HG02970 (cell line): ENCODE data around the gene ENSA.
"Not testable (repeated sequence)": the region's sequence is repeated elsewhere in the genome, so short reads cannot be mapped to it uniquely, and the experiment has no call there.

Source experiments
- ATAC-seq: cut with Tn5 transposase; IDR thresholded peaks from one replicate; pipeline ENCODE4 v1.9.1; 2021; ENCODE audit warnings: mild to moderate bottlenecking, moderate library complexity, moderate number of reproducible peaks; ENCODE audit not compliant: unreplicated experiment, low FRiP score

The ENSA gene

DNA sequence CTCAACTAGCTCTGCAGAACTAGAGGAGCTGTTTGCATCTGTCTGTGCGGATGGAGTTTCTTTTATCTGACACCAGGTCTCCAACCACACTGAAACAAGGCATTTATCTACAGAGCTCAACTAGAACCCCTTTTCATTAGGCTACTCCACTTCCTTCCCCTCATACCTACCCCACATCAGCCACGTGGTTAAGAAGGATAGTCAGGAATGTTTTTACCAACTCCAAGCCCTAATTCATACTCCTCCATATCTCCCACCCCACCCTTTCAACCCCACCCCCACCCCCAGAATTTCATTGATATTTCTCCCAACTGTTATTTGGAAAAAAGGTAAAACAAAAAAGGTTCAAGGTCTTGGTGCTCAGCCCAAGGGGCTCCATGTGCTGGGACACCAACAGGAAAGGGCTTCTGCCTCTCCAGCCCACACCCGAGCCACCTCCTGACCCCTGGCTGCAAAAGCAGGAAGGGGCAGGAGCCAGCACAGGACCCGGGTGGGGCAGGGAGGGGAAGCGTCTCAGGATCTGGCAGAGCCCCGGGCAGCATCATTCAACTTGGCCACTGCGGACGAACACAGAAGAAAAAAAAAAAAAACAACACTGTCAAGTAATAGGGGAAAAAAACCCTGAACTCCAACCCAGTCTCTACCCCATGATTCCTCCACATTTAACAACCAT, 7.0 kb downstream of the ENSA start:
- ATAC-seq, result no peak

DNA sequence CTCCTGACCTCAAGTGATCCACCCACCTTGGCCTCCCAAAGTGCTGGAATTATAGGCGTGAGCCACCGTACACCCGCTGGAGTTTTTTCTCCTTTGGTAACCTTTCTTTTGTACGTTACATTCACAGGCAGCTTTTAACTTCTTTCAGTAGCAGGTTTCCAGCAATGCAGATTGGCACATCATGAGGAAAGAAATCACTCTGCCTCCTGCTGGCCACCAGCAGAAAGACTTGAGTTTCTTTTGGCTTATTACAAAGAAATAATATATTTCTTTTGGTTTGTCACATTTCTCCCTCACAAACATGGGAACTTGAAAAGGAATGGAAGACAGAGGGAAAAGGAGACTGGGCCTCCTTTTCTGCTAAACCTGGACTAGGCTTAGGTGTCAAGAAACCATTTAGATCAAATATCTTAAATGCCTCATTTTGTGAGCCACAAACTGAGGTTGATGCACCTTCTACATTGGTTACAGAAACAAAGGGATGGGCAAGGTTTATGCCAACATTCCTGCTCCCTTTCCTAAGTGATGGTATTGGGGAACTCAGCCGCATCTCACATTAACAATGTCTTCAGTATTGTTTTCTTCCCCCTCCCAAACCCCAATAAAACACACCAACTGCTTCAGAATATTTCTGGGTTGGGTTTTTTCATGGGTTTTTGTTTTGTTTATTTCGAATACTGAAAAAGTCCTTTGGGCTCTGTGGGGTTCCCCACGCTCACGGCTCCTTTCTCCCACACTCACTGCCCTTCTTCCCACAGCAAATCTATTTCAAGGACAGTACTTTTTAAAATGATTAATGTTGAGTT, 7.7 kb downstream of the ENSA start:
- ATAC-seq, result no peak

DNA sequence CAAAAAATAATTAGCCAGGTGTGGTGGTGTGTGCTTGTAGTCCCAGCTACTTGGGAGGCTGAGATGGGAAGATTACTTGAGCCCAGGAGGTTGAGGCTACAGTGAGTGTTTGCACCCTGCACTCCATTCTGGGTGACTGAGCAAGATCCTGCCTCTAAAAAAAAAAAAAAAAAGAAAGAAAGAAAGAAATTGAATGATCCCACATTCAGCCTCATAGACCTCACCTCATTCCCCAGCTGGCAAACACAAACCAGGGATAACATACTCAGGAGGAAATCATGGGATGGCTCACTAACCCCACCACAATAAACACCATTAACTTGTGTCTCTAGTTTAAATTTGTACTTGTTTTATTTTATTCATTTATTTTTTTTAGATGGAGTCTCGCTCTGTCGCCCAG, 8.5 kb downstream of the ENSA start:
- ATAC-seq, result no peak

DNA sequence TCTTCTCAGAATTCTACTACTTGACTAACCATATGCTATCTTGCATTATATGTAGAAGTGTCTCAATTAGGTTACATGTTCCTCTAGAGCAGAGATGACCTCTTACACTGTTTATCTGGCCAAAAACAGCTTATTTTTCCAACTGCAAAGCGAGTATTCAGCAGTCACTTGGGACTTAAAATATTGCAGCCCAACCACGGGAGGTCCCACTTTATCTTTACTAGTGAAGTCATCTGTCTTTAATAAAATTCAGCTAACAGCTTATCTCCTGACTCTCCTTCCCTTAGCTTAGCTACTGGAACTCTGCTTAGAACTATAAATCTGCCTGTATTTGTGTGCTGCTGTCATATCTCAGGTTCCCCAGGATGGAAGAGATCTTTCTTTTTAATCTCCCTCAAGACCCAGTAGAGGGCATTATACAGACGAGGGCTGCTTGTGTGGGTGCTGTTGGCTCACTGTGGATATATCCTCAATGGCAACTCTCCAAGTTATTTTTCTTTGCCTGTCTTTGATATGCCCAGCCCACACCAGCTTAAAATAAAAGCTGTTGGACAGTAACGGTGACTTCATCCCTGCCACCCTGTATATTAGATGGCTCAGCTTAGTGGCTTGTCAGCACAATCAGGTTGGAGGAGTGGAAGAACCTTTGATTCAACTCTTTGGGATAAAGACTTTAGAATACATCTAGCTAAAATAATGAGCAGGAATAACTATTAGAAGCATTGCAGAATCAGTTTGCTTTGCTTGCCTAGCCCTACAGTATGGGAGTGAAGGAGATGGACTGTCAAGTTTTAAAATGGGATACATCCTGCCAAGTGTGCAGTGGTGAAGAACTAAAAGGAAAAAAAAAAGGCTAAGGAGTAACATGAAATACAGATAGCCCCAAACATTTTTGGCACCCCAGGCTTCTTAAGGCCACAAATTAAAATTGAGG, 9.6 kb downstream of the ENSA start:
- no peak for ATAC-seq

DNA sequence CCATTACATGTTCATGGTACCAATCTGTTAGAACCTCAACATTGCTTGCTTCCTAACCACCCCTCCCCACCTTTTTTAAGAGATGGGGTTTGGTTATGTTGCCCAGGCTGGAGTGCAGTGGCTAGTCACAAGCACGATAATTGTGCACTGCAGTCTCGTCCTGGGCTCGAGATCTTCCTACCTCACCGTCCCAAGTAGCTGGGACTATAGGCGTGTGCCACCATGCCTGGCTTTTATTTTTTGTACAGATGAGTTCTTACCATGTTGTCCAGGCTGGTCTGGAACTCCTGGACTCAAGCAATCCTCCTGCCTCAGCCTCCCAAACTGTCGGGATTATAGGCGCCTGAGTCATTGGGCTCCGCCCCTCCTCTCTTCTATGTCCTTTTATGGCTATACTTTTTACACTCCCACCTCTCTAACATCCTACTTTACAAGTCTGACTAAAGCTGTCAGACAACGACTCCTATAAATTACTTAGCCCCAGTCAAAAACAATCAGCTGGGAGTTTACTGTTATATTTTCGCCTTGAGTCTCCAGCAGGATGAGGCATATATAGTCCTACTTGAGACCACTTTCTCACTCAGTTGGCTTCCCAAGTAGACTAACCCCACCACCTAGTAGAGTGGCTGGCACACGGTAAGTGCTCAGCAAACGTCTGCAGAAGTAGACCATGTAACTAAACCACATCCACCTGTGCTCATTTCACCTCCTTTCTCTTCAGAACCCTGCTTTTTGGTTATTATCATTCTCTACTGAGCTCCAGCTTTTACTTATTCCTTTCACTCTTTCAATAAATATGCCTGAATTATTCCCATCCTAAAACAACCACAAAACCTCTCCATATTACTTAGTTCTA, 13.8 kb downstream of the ENSA start:
- ATAC-seq, result no peak

DNA sequence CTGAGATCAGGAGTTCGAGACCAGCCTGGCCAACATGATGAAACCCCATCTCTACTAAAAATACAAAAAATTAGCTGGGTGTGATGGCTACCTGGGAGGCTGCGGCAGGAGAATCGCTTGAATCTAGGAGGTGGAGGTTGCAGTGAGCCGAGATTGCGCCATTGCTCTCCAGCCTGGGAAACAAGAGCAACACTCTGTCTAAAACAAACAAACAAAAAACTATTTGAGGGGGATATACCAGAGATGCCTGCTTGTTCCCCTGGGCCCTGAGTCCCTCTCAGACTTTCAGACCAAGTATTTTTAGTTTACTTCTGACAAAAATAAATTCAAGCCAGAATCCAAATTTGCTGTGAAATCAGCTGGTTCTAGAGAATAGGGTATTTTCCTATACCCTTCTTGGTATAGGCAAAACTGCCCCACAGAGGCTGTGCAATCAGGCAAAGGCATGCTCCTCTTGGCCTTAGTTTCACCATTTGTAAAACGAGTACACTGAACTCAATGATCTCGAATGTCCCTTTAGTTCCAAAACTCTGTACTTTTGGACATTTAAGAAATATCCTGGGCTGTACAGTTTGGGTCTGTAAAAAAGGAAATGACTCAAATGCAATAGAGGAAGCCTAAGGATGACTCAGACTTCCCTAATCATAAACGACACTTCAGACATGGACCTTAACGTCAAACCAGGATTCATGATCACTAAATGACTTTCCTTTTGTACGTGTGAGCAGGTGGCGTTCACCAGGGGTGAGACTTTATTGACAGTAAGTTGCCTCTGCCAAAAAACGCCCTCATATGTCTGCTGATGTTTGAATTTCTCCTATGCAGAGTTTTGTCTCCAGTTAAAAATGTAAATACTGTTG, 16.1 kb downstream of the ENSA start:
- ATAC-seq, result no peak

DNA sequence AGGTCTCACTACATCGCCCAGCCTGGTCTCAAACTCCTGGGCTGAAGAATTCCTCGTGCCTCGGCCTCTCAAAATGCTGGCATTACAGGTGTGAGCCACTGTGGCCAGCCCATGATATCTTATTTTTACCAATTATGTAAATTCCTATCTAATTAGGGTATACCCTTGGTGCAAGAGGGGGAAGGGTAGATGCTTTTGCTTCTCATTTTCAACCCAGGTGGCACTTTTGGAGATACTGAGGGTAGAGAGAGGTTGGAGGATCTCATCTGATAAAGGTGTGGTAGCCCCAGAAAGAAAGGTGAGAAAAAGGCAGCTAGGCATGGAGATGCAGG, 17.4 kb downstream of the ENSA start:
- no peak for ATAC-seq

DNA sequence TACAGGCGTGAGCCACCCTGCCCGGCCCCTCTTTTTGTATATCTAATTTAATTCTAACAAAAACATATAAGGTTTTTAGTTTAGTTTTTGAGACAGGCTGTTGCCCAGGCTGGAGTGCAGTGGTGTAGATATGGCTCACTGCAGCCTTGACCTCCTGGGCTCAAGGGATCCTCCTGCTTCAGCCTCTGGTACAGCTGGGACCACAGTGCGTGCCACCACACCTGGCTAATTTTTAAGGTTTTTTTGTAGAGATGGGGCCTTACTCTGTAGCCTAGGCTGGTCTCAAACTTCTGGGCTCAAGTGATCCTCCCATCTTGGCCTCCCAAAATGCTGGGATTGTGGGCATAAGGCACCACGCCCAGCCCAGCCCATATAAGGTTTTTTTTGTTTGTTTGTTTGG, 18.8 kb downstream of the ENSA start:
- ATAC-seq, result no peak

DNA sequence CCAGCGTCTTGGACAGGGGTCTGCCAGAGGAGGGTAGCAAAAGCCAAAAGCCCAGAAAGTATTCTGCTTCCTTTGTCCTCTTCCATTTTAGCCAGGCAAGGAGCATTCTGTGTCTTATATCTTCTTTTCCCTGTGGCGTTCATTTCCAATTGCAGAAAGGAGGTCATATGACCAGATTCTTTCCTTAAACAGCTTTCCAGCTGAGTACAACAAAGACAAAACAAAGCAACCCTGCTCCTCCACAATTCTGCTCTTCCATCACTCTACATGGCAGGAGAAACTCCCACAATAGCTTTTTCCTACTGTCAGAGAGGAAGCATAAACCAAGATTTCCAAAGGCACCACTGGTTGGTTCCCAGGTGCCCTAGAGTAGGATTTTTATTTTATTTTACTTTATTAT, 19.7 kb downstream of the ENSA start:
- no peak for ATAC-seq

DNA sequence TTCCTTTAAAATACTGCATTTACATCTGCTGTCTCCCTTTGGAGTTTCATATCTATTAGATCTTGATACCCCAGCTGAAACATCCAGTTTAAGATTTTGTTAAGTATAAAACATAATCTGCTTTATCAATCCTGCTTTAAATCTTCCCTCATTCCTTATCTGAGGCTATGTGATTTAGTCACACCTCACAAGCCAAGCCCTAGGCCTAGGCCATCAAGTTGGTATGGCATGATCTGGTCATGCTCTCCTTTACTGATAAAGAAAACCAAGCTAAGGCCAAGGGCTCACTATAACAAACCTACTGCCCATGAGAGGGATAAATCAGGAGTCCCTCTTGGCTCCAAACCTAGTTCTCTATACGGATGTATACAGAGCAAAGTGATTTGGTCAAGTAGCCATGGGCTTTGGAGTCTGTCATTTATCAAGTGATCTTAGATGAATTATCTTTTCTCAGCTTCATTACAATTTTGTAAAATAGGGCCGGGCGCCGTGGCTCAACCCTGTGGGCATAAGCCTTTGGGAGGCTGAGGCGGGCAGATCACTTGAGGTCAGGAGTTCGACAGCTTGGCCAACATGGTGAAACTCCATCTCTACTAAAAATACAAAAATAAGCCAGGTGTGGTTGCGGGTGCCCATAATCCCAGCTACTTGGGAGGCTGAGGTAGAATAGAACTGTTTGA, 22.8 kb downstream of the ENSA start:
- no peak for ATAC-seq

DNA sequence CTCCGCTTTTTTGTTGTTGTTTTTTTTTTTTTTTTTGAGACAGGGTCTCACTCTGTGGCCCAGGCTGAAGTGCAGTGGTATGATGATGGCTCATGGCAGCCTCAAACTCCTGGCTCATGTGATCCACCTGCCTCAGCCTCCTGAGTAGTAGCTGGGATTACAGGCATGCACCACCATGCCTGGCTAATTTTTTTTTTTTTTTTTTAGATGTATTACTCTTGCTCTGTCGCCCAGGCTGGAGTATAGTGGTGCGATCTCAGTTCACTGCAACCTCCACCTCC, 24.0 kb downstream of the ENSA start:
- ATAC-seq, result not testable (repeated sequence)

DNA sequence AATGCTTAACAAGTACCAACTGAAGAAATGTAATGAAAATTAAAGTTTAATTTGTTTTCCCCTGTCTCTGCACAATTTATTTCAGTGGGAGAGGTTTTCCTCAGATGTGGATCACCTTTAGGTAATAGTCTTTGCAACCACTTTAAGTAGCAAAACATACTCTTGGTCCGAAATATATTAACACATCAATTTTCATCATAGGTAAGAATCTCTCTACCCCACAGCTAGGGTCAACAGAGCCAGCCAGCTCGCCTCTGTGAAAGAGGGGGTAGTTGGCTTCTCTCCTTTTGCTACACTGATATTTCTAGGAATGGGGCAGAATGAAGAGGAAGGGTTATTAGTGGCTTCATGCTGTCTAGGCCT, 25.2 kb downstream of the ENSA start:
- ATAC-seq, result no peak

DNA sequence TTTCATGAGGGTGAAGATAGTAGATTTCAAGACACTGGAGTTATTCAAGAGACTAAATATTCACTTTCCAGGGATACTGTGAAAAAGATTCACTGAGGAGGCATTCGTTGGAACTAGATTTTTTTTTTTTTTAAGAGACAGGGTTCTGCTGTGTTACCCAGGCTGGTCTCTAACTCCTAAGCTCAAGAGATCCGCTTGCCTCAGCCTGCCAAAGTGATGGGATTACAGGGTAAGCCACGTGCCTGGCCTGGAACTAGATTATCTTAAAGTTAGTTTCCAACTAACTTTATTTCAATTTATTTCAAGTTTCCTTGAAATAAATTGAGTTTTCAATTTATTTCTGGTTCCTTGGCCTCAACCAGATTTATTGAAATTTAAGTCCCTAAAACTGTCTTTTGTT, 25.7 kb downstream of the ENSA start:
- no peak for ATAC-seq

DNA sequence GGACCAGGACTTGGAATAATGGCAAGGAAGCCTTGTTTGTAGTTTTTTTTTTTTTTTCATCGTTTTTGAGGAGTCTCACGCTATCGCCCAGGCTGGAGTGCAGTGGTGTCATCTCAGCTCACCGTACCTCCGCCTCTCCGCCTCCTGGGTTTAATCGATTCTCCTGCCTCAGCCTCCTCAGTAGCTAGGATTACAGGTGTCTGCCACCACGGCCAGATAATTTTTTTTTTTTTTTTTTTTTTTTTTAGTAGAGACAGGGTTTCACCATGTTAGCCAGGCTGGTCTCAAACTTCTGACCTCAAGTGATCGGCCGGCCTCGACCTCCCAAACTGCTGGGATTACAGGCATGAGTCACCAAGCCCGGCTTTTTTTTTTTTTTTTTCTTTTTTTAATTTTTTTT, 27.0 kb downstream of the ENSA start:
- ATAC-seq, result not testable (repeated sequence)

DNA sequence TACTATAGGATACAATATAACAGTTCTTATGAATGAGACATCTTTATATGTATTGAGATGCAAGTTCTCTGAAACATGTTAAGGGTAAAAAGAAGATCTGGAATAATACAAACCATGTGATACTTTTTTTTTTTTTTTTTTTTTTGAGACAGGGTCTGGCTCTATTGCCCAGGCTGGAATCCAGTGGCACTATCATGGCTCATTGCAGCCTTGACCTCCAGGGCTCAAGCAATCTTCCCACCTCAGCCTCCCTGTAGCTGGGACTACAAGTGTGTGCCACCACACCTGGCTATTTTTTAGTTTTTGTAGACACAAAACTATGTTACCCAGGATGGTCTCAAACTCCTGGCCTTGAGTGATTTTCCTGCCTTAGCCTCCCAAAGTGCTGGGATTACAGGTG, 27.9 kb downstream of the ENSA start:
- ATAC-seq, result no peak

DNA sequence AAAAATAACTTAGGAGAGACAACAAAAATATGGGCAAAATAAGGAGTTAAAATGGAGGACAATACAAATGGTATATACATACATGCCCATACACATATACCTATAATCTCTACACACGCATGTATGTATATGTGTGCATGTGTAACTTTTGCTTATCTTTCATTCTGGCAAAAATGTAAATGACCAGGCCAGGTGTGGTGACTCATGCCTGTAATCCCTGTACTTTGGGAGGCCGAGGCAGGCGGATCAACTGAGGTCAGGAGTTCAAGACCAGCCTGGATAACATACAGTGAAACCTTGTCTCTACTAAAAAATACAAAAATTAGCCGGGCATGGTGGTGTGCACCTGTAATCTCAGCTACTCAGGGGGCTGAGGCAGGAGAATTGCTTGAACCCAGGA, 31.1 kb downstream of the ENSA start:
- not testable (repeated sequence) for ATAC-seq

DNA sequence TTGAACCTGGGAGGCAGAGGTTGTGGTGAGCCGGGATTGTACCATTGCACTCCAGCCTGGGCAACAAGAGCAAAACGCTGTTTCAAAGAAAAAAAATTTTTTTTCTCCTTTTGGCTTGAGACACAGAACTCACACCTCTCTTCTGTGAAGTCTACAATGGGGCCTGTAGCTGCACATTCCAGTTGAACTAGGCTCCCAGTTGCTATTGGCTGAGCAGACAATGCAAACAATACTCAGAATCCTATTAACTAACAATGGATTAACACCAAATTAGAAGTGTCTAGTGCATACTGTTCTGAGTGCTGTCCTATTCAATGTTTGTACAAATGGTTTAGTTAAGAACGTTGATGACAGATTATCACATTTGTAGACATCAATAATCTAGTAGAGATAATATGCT, 32.4 kb downstream of the ENSA start:
- no peak for ATAC-seq

DNA sequence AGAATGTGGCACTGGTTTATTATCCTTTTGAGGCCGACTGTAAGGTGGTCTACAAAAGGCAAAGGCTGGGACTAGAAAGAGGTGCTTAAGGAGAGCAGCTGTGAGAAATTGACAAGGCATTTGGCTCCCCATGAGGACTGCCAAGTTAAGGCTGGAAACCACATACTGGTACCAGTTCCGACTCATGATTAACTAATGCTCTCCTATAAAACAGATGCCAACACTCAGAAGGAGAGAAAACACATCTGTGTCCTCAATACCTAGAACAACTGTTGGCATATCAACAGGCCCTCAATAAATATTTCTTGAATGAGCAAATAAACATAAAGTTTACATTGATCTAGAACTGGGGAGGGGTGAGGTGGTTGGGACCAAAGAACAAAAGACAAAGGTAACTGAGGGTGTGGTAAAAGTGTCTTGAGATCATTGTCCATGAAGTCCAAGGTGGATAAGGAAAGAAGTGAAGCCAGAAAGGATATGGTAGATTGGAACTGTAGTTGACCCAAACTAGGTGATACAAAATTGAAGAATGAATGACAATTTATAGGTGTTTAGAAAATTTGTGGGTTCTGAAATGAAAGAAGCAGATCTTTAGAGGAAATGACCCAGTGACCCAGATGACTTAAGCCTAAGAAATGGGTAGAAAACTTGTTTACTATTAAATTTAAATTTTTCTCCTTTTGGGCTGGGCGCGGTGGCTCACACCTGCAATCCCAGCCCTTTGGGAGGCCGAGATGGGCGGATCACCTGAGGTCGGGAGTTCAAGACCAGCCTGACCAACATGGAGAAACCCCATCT, 33.1 kb downstream of the ENSA start:
- ATAC-seq, result no peak
